H1 (cell line): Measurements from ENCODE around the gene MYO5A. TPM values are rescaled to one million over a fixed set of nuclear protein-coding genes. Genes with fewer than 3 reads are reported as not detected.

Experiments used
- RNF2 ChIP-seq: fragments of 200-900, 300-1000 bp; sonication (generic); IDR thresholded peaks from 2 replicates; pipeline ENCODE4 v1.7.1; 2016; ENCODE audit warnings: borderline replicate concordance, low read depth, mild to moderate bottlenecking, antibody characterized with exemption, low read length; ENCODE audit not compliant: poor library complexity, severe bottlenecking; ENCODE audit errors: missing control alignments
- polyA plus RNA-seq, 7 experiments: library from polyadenylated mRNA; depleted of rRNA in 3 of 7; stranded (reverse) in 5 of 7; unstranded in 2 of 7; fragments of >200 nt in 5 of 7; fragments of 200-250 nt in 2 of 7; gene quantifications; 1 replicate in 5 of 7; 2 replicates in 1 of 7; 4 replicates in 1 of 7; pipeline versions ENCODE4 v1.2.1 to v1.2.3, GENCODE V29; 2011 to 2013; ENCODE audit warnings: missing spikeins in 2 of 7, mixed read lengths in 2 of 7
- total RNA-seq: library from RNA; stranded (reverse); fragmentation: NEBNext Ultra II Directional; extraction: Animal tissue kit (Norgen Biotek cat#: 25700); gene quantifications from 2 replicates; pipeline ENCODE4 v1.2.1, GENCODE V29; 2021

MYO5A gene
- total and polyA plus RNA-seq, 2 of the 8 experiments (the other 6 are each of a cell fraction or from before 2014, with no cell fraction given): 11.4 to 24.7 TPM

DNA sequence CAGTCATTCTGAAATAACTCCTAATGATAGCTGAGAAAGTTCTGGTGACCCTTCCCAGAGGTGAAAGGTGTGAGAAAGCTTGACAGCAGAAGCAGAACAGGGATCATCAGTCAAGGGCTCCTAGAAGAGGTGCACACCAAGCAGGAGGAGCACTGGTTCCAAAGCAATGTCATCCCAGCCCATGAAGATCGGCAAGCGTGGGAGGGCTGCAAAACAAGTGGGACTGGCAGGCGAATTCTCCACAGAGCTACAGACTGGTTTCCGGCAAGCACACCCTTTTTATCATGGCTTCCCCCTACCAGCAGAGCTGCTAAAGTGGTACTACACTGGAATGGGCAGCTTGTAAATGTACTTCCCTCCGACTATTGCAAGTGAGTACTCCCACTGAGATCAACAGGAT, 170.7 kb downstream of the MYO5A start (continued):
- TF ChIP-seq RNF2: no peak
